ENCODE results near the gene HACD2. TPM values are rescaled to one million over a fixed set of nuclear protein-coding genes. Genes with fewer than 3 reads are reported as not detected.

HACD2 gene
- total and polyA plus RNA-seq, 9 of the 15 experiments (the other 6 are each of a cell fraction or from before 2014, with no cell fraction given), result 1.3 to 10.5 (median 3.8) TPM

GRCh38 chr3:123458255-123458654 lies 126.6 kb downstream of the HACD2 start:
- ATAC-seq, result no peak

More at GRCh38 chr3:123458255-123458654, 126.6 kb downstream of the HACD2 start:
- ChIA-PET CTCF (ENCODE audit: low intra/inter-chr PET ratio) (no interaction called here), POLR2A (interaction anchor here (1.0 kb wide), 1 partner anchor 8 kb away, joined by 4 read pairs; no protein-coding TSS in a partner anchor)
- DNase-seq (ENCODE audit: extremely low read depth in 1 of 4, low spot score in 3 of 4), result no peak
- H3K4me3 ChIP-seq, result no peak overlapping the region
- H3K27ac ChIP-seq (ENCODE audit: extremely low read depth, low read depth, low read length), result no peak overlapping the region
- H3K4me2 ChIP-seq (ENCODE audit: insufficient read depth, low read length), result no peak overlapping the region
- H3K9me1 ChIP-seq (ENCODE audit: control insufficient read depth, insufficient read depth, low read length), result no peaks in the 10 kb centered on the region
- no peaks in the 10 kb centered on the region for H3K4me1 ChIP-seq (replicated peaks in 1 of 2; ENCODE audit: control insufficient read depth in 2 of 2, insufficient read depth in 2 of 2, low read length in 2 of 2)
- FAIRE-seq, result no peak
- H2AFZ ChIP-seq (ENCODE audit: low read depth, low read length), result no peak overlapping the region
- H3K27me3 ChIP-seq (ENCODE audit: control insufficient read depth in 2 of 2, insufficient read depth in 2 of 2, low read length in 2 of 2), result peaks cover 2 to 6% of the 10 kb centered on the region in 2 experiments; a peak in 3 of 5 replicates
- H3K36me3 ChIP-seq (ENCODE audit: control insufficient read depth, insufficient read depth, low read length), result no peaks in the 10 kb centered on the region
- no peaks in the 10 kb centered on the region for H4K20me1 ChIP-seq (replicated peaks; ENCODE audit: control insufficient read depth, insufficient read depth, low read length)
- in situ Hi-C loops (cut with MboI) (no loop called here), intact Hi-C loops (cut with micrococcal nuclease) (no loop called here)
- no peaks in the 10 kb centered on the region for H3K9me3 ChIP-seq (replicated peaks; ENCODE audit: control insufficient read depth, insufficient read depth, low read depth, low read length)
- no TSS peak for BruUV-seq (replicated peaks)
- no peaks in the 10 kb centered on the region for H3K79me2 ChIP-seq (ENCODE audit: control insufficient read depth, insufficient read depth, low read length)
- no peak overlapping the region for H3K9ac ChIP-seq (ENCODE audit: insufficient read depth in 1 of 2, low read depth in 2 of 2, low read length in 2 of 2)
- TF ChIP-seq BACH1 (tag; IDR thresholded peaks at IDR 0.05) (no peak), CCAR2 (IDR thresholded peaks at IDR 0.05; ENCODE audit: low read depth, low read length) (no peak), ZNF584 (CRISPR knock-in tag; IDR thresholded peaks at IDR 0.05; ENCODE audit: low read depth) (no peak), POLR3G (IDR thresholded peaks at IDR 0.05; ENCODE audit: extremely low read depth, insufficient read length, insufficient replicate concordance) (no peak), E2F4 (CRISPR knock-in tag; IDR thresholded peaks at IDR 0.05; ENCODE audit: low read depth) (no peak), THRA (IDR thresholded peaks at IDR 0.05) (no peak), XRCC5 (IDR thresholded peaks at IDR 0.05; ENCODE audit: low read depth, low read length) (no peak), ZNF121 (CRISPR knock-in tag; conservative IDR thresholded peaks at IDR 0.05) (no peak), MNT (conservative IDR thresholded peaks at IDR 0.05) (no peak), BDP1 (IDR thresholded peaks at IDR 0.05; ENCODE audit: insufficient read depth, insufficient read length) (no peak), ZNF449 (CRISPR knock-in tag; IDR thresholded peaks at IDR 0.05) (no peak), PHF20 (IDR thresholded peaks at IDR 0.05; ENCODE audit: partially characterized antibody) (no peak), POLR2B (IDR thresholded peaks at IDR 0.05; ENCODE audit: low read depth, partially characterized antibody) (no peak), ZNF77 (CRISPR knock-in tag; IDR thresholded peaks at IDR 0.05) (no peak), ZBED1 (IDR thresholded peaks at IDR 0.05) (no peak), BRD9 (IDR thresholded peaks at IDR 0.05; ENCODE audit: low read depth, partially characterized antibody) (no peak), PTRF (tag; IDR thresholded peaks at IDR 0.05) (no peak), PHTF2 (CRISPR knock-in tag; IDR thresholded peaks at IDR 0.05) (no peak), ZNF830 (CRISPR knock-in tag; IDR thresholded peaks at IDR 0.05) (no peak)
- WGBS (ENCODE audit: insufficient coverage, low coverage, missing lambda C conversion rate), result 0% methylated on average over 3 of the region's 5 CpGs
